ENCODE results near the gene P2RX1. TPM values are rescaled to one million over a fixed set of nuclear protein-coding genes. Genes with fewer than 3 reads are reported as not detected.

P2RX1 gene
- total and polyA plus RNA-seq, 12 donors = 0.42 to 8.6 (median 1.1) TPM

DNA sequence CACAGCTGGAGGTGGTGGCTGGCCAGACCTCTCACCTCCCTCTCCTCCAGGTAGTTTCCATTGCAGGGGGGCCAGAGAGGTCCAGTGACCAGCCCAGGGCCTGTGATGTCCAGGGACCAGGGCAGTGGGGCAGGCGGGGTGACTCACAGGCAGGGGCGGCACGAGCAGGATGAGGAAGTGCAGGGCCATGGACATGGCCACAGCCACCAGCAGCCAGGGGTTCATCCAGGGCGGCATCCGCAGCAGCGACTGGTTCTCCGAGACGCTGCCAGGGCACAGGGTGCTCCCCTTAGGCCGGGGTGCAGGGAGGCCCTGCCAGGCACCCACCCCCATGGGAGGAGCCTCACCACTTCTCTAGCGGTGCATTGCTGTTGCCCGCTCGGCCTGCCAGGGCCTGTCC, 12.9 kb upstream of the P2RX1 start:
- no peak for DNase-seq
- Histone ChIP-seq H3K27me3 (no peaks in the 10 kb centered on the region), H3K27ac (no peak overlapping the region), H3K9me3 (replicated peaks in 1 of 3) (no peaks in the 10 kb centered on the region), H3K4me3 (no peak overlapping the region), H3K4me1 (replicated peaks in 1 of 2) (no peaks in the 10 kb centered on the region), H3K36me3 (replicated peaks in 1 of 2) (no peaks in the 10 kb centered on the region)
- TF ChIP-seq POLR2A (IDR thresholded peaks at IDR 0.05) = no peak
- TF ChIP-seq, protein P1, sequence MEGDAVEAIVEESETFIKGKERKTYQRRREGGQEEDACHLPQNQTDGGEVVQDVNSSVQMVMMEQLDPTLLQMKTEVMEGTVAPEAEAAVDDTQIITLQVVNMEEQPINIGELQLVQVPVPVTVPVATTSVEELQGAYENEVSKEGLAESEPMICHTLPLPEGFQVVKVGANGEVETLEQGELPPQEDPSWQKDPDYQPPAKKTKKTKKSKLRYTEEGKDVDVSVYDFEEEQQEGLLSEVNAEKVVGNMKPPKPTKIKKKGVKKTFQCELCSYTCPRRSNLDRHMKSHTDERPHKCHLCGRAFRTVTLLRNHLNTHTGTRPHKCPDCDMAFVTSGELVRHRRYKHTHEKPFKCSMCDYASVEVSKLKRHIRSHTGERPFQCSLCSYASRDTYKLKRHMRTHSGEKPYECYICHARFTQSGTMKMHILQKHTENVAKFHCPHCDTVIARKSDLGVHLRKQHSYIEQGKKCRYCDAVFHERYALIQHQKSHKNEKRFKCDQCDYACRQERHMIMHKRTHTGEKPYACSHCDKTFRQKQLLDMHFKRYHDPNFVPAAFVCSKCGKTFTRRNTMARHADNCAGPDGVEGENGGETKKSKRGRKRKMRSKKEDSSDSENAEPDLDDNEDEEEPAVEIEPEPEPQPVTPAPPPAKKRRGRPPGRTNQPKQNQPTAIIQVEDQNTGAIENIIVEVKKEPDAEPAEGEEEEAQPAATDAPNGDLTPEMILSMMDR (IDR thresholded peaks at IDR 0.05) = no peak
- intact Hi-C loops (cut with DNase I) = no loop called here
- 78 to 100% (median 92%) methylated on average over 2 to 12 of the region's 12 CpGs for WGBS, 4 donors

DNA sequence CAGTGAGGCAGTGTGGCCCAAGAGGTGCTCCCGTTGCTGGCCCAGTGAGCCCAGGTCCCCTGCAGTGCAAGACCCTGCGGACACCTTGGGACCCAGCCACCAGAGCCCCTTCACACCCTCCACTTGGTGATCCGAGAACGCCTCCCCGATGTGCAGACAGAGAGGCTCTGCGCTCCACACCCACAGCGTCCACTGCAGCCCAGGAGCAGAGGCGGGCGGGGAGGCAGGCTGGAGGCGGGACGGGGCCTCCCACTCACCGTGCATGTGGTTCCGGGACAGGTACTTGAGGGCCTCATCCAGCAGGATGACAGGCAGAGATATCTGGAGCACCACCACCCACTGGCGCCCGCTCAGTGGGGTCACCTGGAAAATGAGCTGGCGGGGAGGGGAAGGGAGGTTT, 12.1 kb upstream of the P2RX1 start:
- intact Hi-C loops (cut with DNase I) = no loop called here
- WGBS, 4 donors = 85 to 99% (median 95%) methylated on average over 8 to 16 of the region's 16 CpGs

DNA sequence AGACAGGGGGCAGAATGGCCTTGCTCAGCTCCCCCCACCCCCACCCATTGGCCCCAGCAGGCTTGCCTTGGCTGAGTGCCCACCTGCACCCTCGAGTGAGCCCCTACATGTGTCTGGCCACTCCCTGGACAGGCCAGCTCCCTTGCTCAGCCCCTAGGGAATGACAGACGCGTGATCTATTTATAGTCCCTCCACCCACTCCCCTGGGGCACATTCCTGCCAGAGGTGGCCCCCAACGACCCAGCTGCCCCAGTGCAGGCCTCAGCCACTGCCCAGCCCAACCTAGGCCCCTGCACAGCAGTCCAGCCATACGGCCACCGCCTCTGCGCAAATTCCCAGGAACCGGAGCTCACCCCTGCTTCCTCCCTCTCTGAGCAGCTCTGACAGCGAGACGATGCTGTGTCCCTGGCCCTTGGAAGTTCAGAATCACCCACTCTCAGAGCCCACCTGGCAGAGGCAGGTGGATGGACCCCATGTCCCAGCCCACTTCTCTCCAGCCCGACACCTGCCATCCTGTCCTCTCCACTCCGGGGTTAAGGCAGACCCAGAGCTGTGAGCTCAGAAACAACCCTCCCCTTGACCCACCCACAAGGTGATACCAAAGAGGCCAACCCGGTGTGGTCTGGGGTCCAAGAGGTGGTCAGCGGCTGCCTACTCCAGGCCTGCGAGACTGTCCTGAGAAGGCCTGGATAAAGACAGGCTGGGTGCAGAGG, 11.5 kb upstream of the P2RX1 start:
- TF ChIP-seq, protein P1 (IDR thresholded peaks at IDR 0.05) = no peak
- no peak for TF ChIP-seq POLR2A (IDR thresholded peaks at IDR 0.05)
- H3K36me3 ChIP-seq (replicated peaks in 1 of 2) = no peaks in the 10 kb centered on the region
- no peaks in the 10 kb centered on the region for H3K9me3 ChIP-seq (replicated peaks in 1 of 3)
- no peaks in the 10 kb centered on the region for H3K27me3 ChIP-seq
- WGBS, 4 donors = 77 to 89% (median 81%) methylated on average over 11 to 15 of the region's 15 CpGs
- H3K4me3 ChIP-seq = no peak overlapping the region
- no peaks in the 10 kb centered on the region for H3K4me1 ChIP-seq (replicated peaks in 1 of 2)
- intact Hi-C loops (cut with DNase I) = no loop called here
- no peak for DNase-seq
- no peak overlapping the region for H3K27ac ChIP-seq

More for the DNA sequence above, 12.1 kb upstream of the P2RX1 start:
- no peak overlapping the region for H3K27ac ChIP-seq
- no peak overlapping the region for H3K4me3 ChIP-seq
- TF ChIP-seq POLR2A (IDR thresholded peaks at IDR 0.05) = no peak
- TF ChIP-seq, protein P1 (IDR thresholded peaks at IDR 0.05) = no peak
- H3K36me3 ChIP-seq (replicated peaks in 1 of 2) = no peaks in the 10 kb centered on the region
- H3K9me3 ChIP-seq (replicated peaks in 1 of 3) = no peaks in the 10 kb centered on the region
- DNase-seq = no peak
- no peaks in the 10 kb centered on the region for H3K4me1 ChIP-seq (replicated peaks in 1 of 2)
- no peaks in the 10 kb centered on the region for H3K27me3 ChIP-seq

DNA sequence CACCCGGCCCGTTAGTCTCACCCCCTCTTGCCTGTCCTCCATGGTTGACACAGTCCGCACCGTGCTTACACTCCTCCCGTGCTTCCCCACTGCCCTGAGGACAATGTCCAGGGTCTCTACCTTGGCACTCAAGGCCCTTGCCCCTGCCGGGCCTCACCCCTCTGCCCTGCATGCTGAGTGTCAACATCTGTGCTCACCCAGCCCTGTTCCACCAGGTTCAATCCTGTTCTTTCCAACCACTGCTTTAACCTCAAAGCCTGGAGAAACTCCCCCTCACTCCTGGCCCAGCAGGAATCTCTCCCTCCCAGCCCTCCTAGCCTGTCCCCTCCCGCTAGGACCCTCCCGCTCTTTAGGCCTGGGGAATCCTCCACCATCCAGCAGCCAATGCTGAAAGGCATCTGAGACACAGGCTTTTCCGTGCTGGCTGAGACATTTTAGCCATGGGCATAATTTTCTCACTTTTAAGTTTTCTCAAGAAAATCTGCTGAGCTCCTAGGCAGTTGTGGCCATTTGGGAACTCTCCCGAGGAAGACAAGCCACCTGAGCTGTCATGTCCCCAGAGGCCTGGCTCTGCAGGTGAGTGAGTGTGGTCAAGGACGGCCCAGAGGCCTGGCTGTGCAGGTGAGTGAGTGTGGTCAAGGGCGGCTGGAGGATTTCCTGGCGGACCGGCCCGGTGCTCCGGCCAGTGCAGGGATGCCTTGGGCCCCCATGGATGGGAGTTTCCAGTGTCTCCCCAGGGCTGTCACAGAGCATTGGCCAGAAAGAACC, 10.8 kb upstream of the P2RX1 start:
- Histone ChIP-seq H3K27ac (no peak overlapping the region), H3K9me3 (replicated peaks in 1 of 3) (no peaks in the 10 kb centered on the region), H3K4me3 (no peak overlapping the region), H3K4me1 (replicated peaks in 1 of 2) (no peaks in the 10 kb centered on the region), H3K36me3 (replicated peaks in 1 of 2) (no peaks in the 10 kb centered on the region), H3K27me3 (no peaks in the 10 kb centered on the region)
- no peak for TF ChIP-seq POLR2A (IDR thresholded peaks at IDR 0.05)
- TF ChIP-seq, protein P1 (IDR thresholded peaks at IDR 0.05) = no peak
- no peak for DNase-seq
- intact Hi-C loops (cut with DNase I) = no loop called here
- WGBS, 4 donors = 85 to 94% (median 89%) methylated on average over 7 to 16 of the region's 16 CpGs
